ENCODE measurements around the gene LGMN.

The LGMN gene

DNA sequence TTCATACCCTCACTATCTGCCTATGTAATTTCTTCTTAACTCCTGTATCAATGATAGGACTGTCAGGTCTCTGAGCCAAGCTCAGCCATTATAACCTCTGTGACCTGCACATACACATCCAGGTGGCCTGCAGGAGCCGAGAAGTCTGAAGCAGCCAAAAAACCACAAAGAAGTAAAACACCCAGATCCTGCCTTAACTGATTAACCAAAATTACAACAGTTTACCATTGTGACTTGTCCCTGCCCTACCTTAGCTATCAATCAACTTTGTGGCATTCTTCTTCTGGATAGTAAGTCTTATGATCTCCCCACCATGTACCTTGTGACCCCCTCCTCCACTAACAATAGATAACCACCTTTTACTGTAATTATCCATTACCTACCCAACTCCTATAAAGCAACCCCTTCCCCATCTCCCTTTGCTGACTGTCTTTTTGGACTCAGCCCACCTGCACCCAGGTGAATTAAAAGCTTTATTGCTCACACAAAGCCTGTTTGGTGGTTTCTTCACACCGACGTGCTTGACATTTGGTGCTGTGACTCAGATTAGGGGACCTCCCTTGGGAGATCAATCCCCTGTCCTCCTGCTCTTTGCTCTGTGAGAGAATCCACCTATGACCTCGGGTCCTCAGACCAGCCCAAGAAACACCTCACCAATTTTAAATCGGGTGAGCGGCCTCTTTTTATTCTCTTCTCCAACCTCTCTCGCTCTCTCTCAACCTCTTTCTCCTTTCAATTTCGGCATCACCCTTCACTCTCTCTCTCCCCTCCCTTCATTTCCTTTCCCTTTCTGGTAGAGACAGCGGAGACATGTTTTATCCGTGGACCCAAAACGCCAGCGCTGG lies 11.5 kb upstream of the LGMN start:
- no peak for DNase-seq

DNA sequence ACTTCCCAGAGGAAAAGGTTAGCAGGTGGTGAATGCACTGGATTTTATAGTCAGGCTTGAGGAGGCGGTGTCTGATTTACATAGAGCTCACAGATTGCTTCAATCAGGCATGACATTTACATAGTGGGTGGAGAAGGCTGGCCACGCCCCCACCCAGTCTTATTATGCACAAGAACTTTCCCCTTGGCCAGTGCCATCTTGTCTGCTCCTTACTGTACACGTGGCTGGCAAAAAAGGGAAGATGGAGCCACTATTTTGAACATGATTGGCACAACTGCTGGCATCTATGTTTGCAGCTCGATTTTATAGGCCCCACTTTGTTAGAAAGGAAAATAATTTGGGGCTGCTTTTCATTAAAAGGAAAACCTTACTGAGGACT lies 10.9 kb upstream of the LGMN start:
- no peak for DNase-seq

DNA sequence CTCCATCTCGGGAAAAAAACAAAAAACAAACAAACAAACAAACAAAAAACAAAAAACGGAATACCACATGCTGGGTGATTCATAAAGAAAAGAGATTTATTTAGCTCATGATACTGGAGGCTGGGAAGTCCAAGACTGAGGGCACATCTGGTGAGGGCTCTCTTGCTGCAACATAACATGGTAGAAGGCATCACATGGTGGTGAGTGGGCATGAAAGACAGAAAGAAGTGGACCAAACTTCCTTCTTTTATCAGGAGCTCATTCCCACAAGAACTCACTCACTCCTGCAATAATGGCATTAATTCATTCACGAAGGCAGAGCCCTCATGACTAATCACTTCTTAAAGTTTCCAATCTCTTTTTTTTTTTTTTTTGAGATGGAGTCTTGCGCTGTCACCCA lies 8.0 kb upstream of the LGMN start:
- no peak for DNase-seq

DNA sequence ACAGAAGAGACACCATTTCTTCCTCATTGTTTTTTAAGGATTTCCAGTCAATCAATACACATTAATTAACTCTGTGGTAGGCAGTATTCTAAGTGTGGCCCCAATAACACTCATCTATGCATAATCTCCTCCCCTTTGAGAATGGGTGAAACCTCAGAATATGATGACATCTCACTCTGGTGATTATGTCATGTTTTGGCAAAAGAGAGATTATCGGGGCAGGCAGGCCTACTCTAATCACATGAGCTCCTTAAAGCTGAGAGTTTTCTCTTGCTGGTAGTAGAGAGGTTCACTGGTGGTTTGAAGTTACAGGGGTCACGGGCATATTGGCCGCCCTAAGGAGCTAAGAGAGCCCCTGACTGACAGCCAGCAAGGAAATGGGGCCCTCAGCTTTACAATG lies 7.1 kb upstream of the LGMN start:
- DNase-seq, result no peak

DNA sequence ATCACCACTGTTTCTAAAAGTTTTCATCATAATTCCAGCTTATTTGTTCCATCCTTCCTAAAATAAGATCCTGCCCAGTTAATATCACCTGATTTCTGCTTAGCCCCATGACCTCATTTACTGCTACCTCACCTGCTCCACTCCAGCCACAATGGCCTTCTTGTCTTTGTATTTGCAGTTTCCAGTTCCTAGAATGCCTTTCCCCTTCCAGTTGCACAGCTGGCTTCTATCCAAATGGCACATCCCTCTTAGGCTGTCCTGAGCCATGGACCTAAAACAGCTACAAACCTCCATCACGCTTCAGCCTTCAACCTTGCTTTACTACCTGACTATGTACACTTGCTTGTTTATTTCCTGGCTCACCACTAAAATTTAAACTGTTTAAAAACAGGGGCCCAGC lies 6.5 kb upstream of the LGMN start:
- no peak for DNase-seq

DNA sequence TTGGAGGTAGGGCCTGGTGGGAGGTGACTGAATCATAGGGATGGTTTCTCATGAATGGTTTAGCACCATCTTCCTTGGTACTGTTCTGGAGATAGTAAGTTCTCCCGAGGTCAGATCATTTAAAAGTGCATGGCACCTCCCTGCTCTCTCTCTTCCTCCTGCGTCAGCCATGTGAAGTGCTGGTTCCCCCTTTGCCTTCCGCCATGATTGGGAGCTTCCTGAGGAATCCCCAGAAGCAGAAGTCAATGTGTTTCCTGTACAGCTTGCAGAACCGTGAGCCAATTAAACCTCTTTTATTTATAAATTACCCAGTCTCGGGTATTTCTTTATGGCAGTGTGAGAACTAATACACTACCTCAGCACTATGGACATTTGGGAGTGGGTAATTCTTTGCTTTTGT lies 4.8 kb upstream of the LGMN start:
- DNase-seq, result no peak

DNA sequence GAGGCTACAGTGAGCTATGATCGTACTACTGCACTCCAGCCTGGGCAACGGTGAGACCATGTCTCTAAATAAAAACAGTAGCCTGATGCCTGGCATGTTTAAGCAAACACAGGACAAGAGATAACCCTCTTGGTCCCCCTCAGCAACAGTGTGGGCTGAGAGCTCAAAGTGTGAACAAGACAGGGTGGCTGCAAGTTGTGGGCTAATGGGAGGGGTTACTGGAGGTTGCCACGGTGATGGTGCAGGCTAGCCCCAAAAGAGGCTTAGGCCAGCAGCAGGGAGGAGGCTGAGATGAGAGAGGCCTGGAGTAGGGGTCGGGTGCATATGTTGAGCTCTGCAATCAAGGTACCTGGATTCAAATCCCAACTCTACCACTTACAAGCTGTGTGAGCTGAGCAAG lies 3.4 kb upstream of the LGMN start:
- DNase-seq, result no peak

DNA sequence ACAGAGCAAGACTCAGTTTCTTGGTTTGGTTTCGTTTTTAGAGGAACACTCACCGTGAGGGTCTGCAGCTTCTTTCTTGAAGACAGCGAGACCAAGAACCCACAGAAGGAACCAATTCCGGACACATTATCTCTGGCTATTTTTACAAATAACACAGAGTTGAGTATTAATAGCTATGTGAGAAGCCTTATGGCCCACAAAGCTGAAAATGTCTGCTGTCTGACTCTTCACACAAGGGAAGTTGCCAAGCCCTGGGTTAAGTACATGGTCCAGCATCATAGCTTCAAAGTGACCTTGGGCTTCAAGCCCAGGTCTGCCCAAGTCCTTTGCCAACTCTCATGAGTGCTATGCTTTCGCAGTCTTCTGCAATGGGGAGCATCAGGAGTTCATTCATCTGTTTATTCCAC lies 2.6 kb upstream of the LGMN start:
- DNase-seq, result no peak

DNA sequence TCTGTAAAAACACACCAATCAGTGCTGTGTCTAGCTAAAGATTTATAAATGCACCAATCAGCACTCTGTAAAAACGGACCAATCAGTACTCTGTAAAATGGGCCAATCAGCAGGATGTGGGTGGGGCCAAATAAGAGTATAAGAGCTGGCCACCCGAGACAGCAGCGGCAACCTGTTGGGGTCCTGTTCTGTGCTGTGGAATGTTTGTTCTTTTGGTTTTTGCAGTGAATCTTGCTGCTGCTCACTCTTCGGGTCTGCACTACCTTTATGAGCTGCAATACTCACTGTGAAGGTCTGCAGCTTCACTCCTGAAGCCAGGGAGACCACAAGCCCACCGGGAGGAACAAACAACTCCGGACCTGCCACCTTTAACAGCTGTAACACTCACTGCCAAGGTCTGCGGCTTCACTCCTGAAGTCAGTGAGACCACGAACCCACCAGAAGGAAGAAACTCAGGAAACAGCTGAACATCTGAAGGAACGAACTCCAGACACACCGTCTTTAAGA lies 1.8 kb upstream of the LGMN start:
- DNase-seq, result peak; percentile 5

DNA sequence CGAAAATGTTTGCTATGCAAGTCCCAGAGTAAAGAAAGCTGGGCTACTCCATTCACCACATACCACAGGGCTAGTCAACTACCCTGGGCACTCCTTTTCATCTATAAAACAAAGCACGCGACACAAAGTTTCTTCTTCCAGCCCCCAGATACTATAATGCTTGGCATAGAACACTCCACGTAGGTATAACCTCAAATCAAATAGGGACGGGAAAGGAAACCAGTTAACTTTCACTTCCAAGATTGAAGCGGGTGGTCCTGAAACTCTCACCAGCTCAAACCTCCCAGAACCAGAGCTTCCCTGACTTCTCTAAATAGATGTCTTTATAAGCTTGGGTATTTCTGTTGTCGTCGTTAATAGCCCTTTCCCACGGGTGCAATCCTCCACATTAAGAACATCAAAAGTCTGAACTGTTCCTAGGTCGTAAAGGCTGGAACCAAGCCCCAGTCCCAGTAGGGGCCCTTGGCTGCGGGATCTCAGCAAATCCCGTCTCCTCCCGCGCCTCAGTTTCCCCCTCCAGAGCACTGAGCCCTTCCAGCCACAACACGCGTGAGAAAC lies 647 bp downstream of the LGMN start:
- no peak for DNase-seq

DNA sequence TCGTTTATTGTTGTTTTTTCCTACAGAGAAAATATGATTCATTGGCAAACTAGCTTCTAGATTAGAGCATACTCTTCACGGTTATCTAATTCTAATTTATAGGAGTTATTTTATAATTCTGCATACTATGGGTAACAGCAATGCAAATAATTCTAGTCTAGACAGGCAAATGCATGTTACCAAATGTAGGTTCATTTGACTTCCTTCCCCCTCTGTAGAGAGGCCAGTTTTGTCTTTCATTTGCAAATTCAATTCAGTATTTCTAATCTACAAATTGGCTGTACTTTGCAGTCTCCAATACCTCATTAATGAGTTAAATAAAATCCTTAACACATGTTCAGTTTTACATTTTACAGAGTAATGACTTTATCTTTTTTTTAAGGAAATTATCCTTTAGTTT lies 4.2 kb downstream of the LGMN start:
- DNase-seq, result no peak

DNA sequence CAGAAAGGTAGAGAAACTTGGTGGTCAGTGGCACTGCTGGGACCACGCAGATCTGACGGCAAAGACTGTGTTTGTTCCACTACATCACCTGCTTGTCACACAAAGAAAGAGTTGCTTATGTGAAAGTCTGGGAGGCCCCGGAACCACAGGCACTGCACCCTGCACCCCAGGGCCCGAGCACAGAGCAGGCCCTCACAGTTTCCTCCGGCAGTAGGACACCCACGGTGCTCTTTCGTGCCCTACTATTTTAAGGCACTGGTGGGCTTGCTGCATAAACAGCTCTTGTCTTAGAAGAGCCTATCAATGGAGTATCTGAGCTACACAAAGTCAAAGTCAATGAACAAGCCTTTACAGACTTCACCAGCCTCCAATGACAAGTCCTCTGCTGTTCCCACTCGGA lies 8.0 kb downstream of the LGMN start:
- no peak for DNase-seq

DNA sequence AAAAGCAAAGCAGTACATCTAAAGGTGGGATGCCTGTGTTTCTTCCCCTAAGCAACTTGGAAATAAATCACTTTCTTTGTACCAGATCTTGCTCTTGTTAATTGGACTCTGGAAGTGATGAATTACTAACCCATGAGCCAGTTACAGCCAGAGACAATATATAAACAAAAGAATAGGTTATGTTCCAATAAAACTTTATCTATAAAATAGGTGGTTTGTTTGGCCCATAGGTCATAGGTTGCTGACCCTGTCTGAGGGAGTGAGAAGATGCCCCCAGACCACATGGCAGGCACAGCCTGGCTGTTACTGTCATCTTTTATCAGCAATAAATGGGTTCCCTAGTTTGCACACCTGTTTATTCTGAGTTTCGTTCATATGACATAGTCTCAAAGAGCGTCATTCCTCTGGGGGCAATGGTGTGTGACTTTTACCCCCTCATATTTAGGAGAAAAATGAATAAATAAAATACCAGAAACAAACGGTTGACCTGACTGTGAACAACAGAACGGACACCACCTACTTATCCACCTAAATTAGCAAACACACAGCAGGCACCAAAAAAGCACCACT lies 10.7 kb downstream of the LGMN start:
- DNase-seq, result no peak

DNA sequence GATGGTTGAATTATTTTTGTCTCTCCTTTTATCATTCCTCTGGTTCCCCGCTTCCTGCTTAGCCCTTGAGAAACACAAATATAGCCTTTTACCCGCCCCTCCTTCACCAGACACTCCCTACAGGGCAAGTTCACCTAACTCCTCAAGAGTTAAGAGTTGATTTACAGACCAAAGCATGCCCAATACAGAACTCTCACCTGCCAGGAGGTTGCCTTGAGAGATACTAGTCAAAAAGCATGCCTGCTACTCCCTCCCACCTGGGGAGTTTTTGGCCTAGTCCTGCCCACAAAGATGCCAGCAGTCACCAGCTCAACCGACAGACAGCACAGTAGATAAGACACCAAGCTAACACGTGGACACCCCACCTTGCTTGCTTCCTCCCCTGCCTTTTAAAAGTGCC lies 11.2 kb downstream of the LGMN start:
- no peak for DNase-seq

DNA sequence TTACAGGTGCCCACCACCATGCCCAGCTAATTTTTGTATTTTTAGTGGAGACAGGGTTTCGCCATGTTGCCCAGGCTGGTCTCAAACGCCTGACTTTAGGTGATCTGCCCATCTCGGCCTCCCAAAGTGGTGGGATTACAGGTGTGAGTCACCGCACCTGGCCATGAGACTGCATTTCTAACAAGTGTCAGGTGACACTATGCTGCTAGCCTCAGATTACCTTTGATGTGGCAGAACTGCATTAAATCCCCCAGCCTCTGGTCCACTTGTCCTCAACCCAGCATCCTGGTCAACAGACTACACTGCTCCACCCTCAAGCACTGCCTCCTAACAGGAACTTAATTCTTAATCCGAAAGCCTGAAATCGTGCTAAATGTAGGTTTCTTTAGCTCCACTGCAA lies 13.1 kb downstream of the LGMN start:
- no peak for DNase-seq

DNA sequence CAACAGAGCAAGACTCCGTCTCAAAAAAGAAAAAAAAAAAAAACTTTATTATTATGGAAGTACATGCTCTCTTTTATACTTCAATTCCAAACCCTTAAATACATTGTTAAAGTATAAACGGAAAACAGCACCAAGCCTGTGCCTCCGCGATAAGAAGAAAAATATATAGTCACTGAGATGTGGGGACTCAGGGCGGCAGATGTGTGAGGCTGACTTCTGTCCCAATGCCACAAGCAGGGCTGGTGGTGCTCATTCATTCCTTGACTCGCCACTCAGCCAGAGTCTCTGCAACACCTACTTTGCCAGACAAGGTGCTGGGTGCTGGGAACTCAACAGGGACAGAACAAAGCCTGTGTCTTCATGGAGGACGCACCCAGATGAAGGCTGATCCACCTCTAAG lies 13.8 kb downstream of the LGMN start:
- no peak for DNase-seq

DNA sequence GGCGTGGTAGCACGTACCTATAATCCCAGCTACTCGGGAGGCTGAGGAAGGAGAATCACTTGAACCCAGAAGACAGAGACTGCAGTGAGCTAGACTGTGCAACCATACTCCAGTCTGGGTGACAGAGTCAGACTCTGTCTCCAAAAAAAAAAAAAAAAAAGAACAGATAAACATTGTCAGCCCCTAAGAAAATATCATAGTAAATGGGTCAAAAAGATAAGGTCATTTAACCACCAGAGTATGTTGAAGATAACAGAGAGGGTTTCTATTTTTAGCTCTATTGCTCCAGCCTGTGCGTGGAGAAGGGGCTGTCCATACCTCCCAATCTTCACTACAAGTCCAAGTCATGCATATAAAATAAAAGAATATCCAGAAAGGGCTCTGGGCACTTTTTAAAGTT lies 15.4 kb downstream of the LGMN start:
- DNase-seq, result no peak

DNA sequence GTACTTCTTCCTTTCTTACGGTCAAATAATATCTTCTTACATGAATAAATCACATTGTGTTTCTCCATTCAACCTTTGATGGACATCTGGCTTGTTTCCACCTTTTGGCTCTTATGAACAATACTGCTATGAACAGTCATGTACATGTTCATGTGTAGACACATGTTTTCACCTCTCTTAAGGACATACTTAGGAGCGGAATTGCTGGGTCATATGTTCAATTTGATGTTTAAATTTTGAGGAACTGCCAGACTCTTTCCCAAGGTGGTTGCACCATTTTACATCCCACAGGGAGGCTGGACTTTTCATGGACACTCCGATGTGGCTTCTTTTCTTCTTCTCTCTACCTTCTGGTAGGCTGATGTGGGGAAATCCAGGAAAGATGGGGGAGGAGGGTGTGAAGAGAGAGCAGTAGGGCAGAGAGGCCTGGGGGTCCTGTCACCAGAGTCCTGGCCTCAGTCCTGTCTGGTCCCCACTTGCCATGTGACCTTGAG lies 16.8 kb downstream of the LGMN start:
- no peak for DNase-seq

DNA sequence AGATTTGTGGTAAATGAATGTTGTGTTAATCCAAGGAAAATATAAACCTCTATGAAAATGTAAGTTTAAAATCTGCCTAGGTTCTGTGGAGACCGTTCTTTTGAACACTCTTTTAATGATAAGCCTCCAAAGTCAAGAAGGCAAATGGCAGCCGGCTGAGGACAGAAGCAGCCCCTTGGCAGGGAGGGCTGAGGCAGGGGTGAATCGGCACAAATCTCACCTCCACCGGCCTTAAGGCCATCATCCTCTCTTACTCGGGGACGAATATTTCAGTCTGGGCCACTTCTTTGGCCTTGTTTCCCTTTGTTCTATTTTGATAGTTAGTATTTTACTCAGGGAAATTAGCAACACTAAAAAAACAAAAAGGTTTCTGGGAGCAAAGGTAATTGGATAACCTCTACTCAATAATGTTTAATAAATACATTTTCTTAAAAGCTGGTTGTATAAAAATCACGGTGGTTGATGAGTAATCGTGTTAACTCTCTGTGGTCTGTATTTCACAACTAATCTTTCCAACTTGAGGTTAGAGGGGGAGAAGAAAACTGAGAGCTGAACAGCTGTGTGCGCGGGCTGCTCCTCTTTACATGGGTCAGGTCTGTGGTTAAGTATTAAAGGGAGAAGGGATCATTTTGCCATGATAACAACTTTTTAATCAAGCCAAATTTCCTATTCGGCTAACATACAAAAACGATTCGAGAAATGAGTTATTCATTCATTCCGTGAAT lies 18.6 kb downstream of the LGMN start:
- no peak for DNase-seq

DNA sequence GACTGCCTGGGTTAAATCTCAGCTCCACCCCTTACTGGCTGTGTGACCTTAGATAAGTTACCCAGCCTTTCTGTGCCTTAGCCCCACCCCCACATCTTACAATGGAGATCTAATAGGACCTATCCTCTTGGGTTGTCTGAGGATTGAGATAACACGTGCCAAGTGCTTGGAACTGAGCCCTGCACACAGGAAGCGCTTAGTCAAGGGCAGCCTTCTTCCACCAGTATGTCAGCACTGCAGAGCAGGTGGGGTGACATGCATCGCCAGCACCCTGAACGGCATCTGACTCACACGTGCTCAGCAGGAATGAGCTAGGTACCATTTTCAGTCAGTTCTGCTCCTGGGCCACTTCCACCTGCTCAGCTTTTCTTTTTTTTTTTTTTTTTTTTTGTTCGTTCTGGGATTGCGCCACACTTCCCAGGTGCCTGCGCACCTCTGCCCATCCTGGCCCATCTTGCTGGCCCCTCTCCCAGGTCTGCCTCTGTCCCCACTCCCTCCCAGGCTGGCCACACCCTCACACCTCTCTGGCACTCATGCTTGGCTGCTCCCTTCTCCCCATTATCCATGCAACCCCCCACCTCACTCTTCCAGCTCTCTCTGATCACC lies 19.6 kb downstream of the LGMN start:
- no peak for DNase-seq

DNA sequence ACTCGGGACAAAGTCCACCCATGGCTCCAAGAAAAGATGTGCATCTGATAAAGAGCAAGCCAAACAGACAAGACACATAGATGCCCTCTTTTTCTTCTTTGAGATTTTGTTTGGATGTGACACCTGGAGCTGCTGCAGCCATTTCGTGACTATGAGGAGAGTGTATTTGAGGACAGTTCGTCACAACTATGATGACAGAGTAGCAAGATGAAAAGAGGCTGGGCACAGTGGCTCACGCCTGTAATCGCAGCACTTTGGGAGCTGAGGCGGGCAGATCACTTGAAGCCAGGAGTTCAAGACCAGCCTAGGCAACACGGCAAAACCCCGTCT lies 21.5 kb downstream of the LGMN start:
- no peak for DNase-seq

DNA sequence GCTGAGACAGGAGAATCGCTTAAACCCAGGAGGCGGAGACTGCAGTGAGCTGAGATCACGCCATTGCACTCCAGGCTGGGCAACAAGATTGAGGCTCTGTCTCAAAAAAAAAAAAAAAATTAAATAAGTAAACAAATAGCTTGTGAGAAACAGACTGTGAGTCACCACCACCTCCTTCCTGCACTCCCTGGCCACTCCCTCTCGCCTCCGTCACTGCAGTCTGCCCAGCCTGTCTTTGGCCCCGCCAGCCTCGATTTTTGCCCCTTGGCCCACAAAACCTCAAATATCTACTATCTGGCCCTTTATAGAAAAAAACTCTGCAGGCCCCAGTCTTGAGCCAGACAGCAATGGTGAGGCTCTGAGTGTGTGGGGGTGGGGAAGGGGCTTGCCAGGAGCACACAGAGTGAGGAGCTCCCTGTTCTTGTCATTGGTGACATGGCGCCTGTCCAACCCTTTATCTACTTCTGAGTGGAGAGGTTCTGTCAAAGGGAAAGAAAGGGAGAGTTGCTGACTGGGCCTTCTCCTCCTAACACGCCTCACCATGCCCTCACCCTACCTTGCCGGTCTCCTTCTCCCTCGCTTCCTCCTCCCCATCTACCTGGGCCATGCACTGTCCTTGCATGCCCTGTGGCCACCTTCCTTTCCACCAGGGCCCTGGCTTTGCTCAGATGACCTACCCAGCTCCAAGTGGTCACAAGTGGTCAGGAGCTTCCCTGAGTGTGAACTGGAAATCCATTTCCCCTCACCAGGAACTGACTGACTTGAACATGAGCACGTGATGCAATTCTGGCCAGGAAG lies 22.1 kb downstream of the LGMN start:
- DNase-seq, result no peak

Measured in effector CD4-positive, alpha-beta T cell (primary cell).